ENCODE results near the gene PPP4R3A. TPM values are rescaled to one million over a fixed set of nuclear protein-coding genes. Genes with fewer than 3 reads are reported as not detected.

PPP4R3A gene
- total and polyA plus RNA-seq, 3 donors from 2014 or later, result 106 to 132 (median 113) TPM

- peak overlapping the region; percentile 96 to 98 for H3K4me3 ChIP-seq
- H3K36me3 ChIP-seq (ENCODE audit: low read depth, missing control alignments), result no peaks in the 10 kb centered on the region
- DNase-seq, result peak; percentile 50
- intact Hi-C loops (cut with DNase I; ENCODE audit: low total_unique reads), result no loop called here
- 1 to 2% methylated on average over 6 to 69 of the region's 71 CpGs for WGBS, 2 donors
- TF ChIP-seq POLR2A (IDR thresholded peaks at IDR 0.05), result no peak
- no peak for TF ChIP-seq CTCF (IDR thresholded peaks at IDR 0.05)
- H3K27ac ChIP-seq, result peak overlapping the region; percentile 99 to 100
- H3K27me3 ChIP-seq, result no peaks in the 10 kb centered on the region
- H3K9me3 ChIP-seq, result no peaks in the 10 kb centered on the region
- peaks cover 16% of the 10 kb centered on the region for H3K4me1 ChIP-seq
These were observed 830 bp downstream of the PPP4R3A start for GRCh38 chr14:91509083-91509877.

- intact Hi-C loops (cut with DNase I; ENCODE audit: low total_unique reads), result no loop called here
- H3K4me1 ChIP-seq, result peaks cover 17% of the 10 kb centered on the region
- peak overlapping the region in 1 of 2 donors; percentile 100 for H3K27ac ChIP-seq
These were observed 2.0 kb downstream of the PPP4R3A start for GRCh38 chr14:91508105-91508504.

DNA sequence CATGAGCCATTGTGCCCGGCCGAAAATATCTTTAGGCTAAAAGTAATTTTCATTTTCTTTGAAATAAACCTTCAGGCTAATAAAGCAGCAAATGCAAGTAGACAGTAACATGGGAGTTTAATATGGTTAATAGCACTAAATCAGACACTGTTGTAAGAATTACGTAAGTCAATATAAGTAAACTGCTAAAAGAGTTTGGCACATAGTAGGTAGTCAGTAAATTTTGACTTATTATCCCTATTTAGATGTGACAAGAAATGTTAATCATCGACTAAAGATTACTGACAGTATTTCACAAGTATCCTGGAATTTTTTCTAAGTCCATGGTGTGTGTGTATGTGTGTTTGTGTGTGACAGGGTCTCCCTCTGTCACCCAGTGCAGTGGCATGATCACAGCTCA is 3.9 kb downstream of the PPP4R3A start:
- Histone ChIP-seq H3K4me1 (peaks cover 28% of the 10 kb centered on the region), H3K27ac (no peak overlapping the region), H3K36me3 (ENCODE audit: low read depth, missing control alignments) (no peaks in the 10 kb centered on the region), H3K27me3 (no peaks in the 10 kb centered on the region), H3K4me3 (no peak overlapping the region), H3K9me3 (no peaks in the 10 kb centered on the region)
- DNase-seq, result no peak
- intact Hi-C loops (cut with DNase I; ENCODE audit: low total_unique reads), result no loop called here
- WGBS, 2 donors, result 86 to 89% methylated on average over 4 of the region's 4 CpGs
- TF ChIP-seq POLR2A (IDR thresholded peaks at IDR 0.05), result no peak
- TF ChIP-seq CTCF (IDR thresholded peaks at IDR 0.05), result no peak

More at GRCh38 chr14:91508105-91508504, 2.0 kb downstream of the PPP4R3A start:
- no peaks in the 10 kb centered on the region for H3K27me3 ChIP-seq
- WGBS, 2 donors, result 3 to 7% methylated on average over 2 of the region's 2 CpGs
- TF ChIP-seq POLR2A (IDR thresholded peaks at IDR 0.05), result no peak
- no peak for TF ChIP-seq CTCF (IDR thresholded peaks at IDR 0.05)
- DNase-seq, result no peak
- H3K4me3 ChIP-seq, result peak overlapping the region; percentile 96 to 98
- H3K36me3 ChIP-seq (ENCODE audit: low read depth, missing control alignments), result no peaks in the 10 kb centered on the region
- no peaks in the 10 kb centered on the region for H3K9me3 ChIP-seq

DNA sequence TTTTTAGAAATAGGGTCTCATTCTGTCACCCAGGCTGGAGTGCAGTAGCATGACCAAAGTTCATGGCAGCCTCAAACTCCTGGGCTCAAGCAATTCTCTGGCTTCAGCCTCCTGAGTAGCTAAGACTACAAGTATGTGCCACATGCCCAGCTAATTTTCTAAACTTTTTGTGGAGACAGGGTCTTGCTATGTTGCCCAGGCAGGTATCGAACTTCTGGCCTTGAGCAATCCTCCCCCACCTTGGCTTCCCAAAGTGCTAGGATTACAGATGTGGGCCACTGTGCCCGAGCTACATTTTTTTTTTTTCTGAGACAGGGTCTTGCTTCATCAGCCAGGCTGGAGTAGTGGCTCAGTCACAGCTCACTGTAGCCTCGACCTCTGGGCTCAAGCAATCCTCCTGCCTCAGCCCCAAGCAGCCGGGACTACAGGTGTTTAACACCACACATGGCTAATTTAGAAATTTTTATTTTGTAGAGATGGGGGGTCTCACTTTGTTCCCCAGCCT is 7.1 kb downstream of the PPP4R3A start:
- H3K36me3 ChIP-seq (ENCODE audit: low read depth, missing control alignments), result no peaks in the 10 kb centered on the region
- intact Hi-C loops (cut with DNase I; ENCODE audit: low total_unique reads), result no loop called here
- H3K9me3 ChIP-seq, result no peaks in the 10 kb centered on the region
- 69 to 74% methylated on average over 4 of the region's 4 CpGs for WGBS, 2 donors
- peaks cover 28% of the 10 kb centered on the region for H3K4me1 ChIP-seq
- no peaks in the 10 kb centered on the region for H3K27me3 ChIP-seq
- H3K27ac ChIP-seq, result no peak overlapping the region
- DNase-seq, result no peak
- no peak for TF ChIP-seq CTCF (IDR thresholded peaks at IDR 0.05)
- no peak for TF ChIP-seq POLR2A (IDR thresholded peaks at IDR 0.05)
- no peak overlapping the region for H3K4me3 ChIP-seq

Measured in testis (tissue), 3 donors.